ENCODE measurements around the gene COPS8.

GRCh38 chr2:237043866-237044265 is 41.8 kb upstream of the COPS8 start:
- no peak for TF ChIP-seq EZH2phosphoT487 (IDR thresholded peaks at IDR 0.05; ENCODE audit: low read depth, severe bottlenecking, unreplicated experiment)
- TF ChIP-seq, protein P1, sequence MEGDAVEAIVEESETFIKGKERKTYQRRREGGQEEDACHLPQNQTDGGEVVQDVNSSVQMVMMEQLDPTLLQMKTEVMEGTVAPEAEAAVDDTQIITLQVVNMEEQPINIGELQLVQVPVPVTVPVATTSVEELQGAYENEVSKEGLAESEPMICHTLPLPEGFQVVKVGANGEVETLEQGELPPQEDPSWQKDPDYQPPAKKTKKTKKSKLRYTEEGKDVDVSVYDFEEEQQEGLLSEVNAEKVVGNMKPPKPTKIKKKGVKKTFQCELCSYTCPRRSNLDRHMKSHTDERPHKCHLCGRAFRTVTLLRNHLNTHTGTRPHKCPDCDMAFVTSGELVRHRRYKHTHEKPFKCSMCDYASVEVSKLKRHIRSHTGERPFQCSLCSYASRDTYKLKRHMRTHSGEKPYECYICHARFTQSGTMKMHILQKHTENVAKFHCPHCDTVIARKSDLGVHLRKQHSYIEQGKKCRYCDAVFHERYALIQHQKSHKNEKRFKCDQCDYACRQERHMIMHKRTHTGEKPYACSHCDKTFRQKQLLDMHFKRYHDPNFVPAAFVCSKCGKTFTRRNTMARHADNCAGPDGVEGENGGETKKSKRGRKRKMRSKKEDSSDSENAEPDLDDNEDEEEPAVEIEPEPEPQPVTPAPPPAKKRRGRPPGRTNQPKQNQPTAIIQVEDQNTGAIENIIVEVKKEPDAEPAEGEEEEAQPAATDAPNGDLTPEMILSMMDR (IDR thresholded peaks at IDR 0.05; ENCODE audit: poor library complexity): no peak

Measured in hepatocyte (in vitro differentiated cells).